ENCODE measurements around the gene BTRC. TPM values are rescaled to one million over a fixed set of nuclear protein-coding genes. Genes with fewer than 3 reads are reported as not detected.

BTRC gene
- total and polyA plus RNA-seq, 4 donors, result 3.1 to 16.4 (median 9.3) TPM

DNA sequence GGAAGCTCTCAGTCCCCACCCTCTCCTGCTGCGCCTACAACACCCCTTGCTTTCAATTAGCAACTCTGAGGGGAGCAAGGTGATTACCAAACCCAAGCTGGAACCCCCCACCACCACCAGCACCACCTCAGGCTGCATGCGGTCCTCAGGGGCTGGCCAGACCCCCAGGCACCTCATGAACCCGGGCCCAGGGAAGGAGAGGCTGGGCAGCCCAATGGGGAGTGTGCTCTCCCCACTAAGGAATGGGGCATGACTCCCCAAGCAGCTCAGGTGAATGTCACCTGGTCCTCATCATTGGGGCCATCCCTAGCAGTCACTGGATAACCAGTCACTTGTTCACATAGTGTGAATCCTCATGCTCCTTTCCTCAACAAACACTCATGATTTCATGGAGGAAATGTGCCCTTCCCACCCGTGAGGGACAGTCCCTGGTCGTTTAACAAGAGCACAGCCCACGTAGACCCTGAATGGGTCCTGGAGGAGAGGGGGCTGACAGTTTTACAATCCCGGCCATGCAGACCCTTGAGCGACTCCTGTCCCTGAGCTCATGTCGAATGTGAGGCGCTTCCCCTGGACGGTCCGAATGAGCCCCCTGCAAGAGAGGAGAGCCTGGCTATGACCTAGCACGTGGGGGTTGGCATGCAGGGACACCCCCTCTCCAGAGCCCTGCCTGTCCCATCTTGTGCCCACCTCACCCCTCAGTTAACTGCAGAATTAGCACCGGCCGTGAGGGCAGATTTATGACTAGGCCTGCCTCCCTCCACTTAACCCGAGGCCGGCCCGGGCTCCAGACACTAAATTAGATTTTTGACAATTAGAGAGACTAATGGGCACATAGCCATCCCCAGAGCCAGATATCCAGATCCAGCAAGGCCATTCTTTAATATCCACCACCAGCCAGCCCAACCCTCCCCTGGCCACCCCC is 205.0 kb downstream of the BTRC start:
- DNase-seq, result no peak
- Histone ChIP-seq H3K27me3 (ENCODE audit: control insufficient read depth in 3 of 3, insufficient read depth in 3 of 3, low read length in 2 of 3) (peaks cover 0 to 4% (median 0%) of the 10 kb centered on the region in 3 donors), H3K27ac (ENCODE audit: low read depth in 1 of 2, low read length in 1 of 2) (no peak overlapping the region), H3K9ac (ENCODE audit: insufficient read depth in 1 of 2, low read length in 2 of 2) (no peak overlapping the region), H3K9me3 (ENCODE audit: control insufficient read depth in 4 of 4, insufficient read depth in 3 of 4, low read length in 3 of 4) (no peaks in the 10 kb centered on the region), H3K4me3 (no peak overlapping the region), H3K4me1 (ENCODE audit: control insufficient read depth in 5 of 5, insufficient read depth in 5 of 5, low read length in 5 of 5) (no peaks in the 10 kb centered on the region), H3K36me3 (ENCODE audit: control insufficient read depth in 4 of 4, insufficient read depth in 4 of 4, low read length in 4 of 4) (peaks cover 0 to 13% (median 3%) of the 10 kb centered on the region in 4 donors)
- ATAC-seq (ENCODE audit: insufficient read depth, low FRiP score), result no peak
- TF ChIP-seq, protein P1, sequence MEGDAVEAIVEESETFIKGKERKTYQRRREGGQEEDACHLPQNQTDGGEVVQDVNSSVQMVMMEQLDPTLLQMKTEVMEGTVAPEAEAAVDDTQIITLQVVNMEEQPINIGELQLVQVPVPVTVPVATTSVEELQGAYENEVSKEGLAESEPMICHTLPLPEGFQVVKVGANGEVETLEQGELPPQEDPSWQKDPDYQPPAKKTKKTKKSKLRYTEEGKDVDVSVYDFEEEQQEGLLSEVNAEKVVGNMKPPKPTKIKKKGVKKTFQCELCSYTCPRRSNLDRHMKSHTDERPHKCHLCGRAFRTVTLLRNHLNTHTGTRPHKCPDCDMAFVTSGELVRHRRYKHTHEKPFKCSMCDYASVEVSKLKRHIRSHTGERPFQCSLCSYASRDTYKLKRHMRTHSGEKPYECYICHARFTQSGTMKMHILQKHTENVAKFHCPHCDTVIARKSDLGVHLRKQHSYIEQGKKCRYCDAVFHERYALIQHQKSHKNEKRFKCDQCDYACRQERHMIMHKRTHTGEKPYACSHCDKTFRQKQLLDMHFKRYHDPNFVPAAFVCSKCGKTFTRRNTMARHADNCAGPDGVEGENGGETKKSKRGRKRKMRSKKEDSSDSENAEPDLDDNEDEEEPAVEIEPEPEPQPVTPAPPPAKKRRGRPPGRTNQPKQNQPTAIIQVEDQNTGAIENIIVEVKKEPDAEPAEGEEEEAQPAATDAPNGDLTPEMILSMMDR (IDR thresholded peaks at IDR 0.05; ENCODE audit: control extremely low read depth, extremely low read depth), result no peak
- WGBS, 2 donors, result 73 to 83% methylated on average over 18 of the region's 18 CpGs

DNA sequence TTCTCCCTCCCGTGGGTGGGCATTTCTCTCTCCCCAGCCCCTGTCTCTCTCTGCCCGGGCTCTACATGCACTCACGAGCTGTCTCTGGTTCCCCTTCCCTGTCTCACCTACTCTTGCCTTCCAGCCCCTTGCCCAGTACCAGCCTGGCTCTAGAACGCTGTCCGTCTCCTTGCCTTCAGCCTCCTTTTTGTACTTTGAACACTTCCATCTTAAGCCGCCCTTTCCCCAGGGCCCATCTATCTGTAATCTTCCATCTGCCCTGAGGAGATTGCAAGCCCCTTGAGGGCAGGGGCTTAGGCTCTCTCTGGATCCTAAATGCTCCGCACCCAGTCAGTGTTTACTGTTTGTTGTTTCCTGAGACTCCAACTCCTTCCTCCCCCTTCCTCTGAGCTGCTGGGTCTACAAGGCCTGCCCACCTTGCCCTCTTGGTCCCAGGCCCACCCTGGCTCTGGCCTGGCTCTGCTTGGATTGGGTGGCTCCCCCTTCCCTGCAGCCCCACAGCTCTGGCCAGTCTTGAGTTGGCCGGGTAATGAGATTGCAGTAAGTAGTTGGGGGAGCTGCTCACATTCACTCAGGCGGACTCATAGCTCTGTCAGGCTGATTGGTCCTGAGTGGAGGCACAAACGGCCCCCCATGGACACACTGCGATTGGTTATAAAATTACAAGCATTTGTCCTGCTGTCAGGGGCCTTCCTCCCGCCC is 205.8 kb downstream of the BTRC start:
- peaks cover 0 to 7% (median 0%) of the 10 kb centered on the region in 3 donors for H3K27me3 ChIP-seq (ENCODE audit: control insufficient read depth in 3 of 3, insufficient read depth in 3 of 3, low read length in 2 of 3)
- H3K4me3 ChIP-seq, result no peak overlapping the region
- no peak for ATAC-seq (ENCODE audit: insufficient read depth, low FRiP score)
- H3K9ac ChIP-seq (ENCODE audit: insufficient read depth in 1 of 2, low read length in 2 of 2), result no peak overlapping the region
- TF ChIP-seq, protein P1 (IDR thresholded peaks at IDR 0.05; ENCODE audit: control extremely low read depth, extremely low read depth), result no peak
- H3K27ac ChIP-seq (ENCODE audit: low read depth in 1 of 2, low read length in 1 of 2), result no peak overlapping the region
- H3K4me1 ChIP-seq (ENCODE audit: control insufficient read depth in 5 of 5, insufficient read depth in 5 of 5, low read length in 5 of 5), result no peaks in the 10 kb centered on the region
- WGBS, 2 donors, result 81 to 88% methylated on average over 12 of the region's 12 CpGs
- no peaks in the 10 kb centered on the region for H3K9me3 ChIP-seq (ENCODE audit: control insufficient read depth in 4 of 4, insufficient read depth in 3 of 4, low read length in 3 of 4)
- DNase-seq, result no peak
- H3K36me3 ChIP-seq (ENCODE audit: control insufficient read depth in 4 of 4, insufficient read depth in 4 of 4, low read length in 4 of 4), result peaks cover 0 to 8% (median 0%) of the 10 kb centered on the region in 4 donors

DNA sequence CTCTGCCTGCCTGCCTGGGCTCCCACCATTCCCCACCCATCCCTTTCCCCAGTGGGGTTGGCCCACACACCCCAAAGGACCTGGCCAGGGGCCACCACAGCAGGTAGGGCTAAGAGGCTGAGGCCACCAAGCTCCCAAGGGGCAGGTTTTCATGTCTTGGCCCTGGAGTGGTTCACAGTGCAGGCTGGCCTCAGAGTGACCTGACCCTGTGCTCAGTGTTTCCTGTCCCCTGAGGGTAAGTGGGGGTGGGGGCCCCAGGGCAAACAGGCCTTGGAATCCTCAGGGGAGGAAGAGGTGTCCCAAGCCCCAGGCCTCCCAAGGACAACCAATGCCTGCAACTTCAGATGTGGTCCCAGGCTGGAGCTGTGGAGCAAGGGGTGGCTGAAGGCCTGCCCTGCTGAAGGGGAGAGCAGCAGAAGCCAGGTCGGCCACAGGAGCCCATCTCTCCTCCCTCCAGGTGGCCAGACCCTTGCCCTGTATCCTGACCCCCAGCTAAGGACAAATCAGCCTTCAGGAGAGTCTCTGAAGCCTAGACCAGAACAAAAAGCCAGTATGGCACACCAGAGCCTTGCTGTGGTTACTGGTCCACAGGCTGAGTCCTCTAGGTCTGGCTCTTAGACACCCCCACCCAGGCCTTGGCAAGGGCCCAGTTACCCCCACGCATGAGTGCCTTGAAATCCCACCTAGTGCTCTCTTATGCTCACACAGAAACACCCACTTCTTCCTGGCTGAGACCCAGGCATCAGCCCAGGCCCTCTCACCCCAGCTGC is 206.5 kb downstream of the BTRC start:
- Histone ChIP-seq H3K36me3 (ENCODE audit: control insufficient read depth in 4 of 4, insufficient read depth in 4 of 4, low read length in 4 of 4) (peaks cover 0 to 4% (median 0%) of the 10 kb centered on the region in 4 donors), H3K4me3 (no peak overlapping the region), H3K9ac (ENCODE audit: insufficient read depth in 1 of 2, low read length in 2 of 2) (no peak overlapping the region), H3K4me1 (ENCODE audit: control insufficient read depth in 5 of 5, insufficient read depth in 5 of 5, low read length in 5 of 5) (no peaks in the 10 kb centered on the region), H3K27ac (ENCODE audit: low read depth in 1 of 2, low read length in 1 of 2) (no peak overlapping the region), H3K9me3 (ENCODE audit: control insufficient read depth in 4 of 4, insufficient read depth in 3 of 4, low read length in 3 of 4) (no peaks in the 10 kb centered on the region), H3K27me3 (ENCODE audit: control insufficient read depth in 3 of 3, insufficient read depth in 3 of 3, low read length in 2 of 3) (peaks cover 0 to 10% (median 0%) of the 10 kb centered on the region in 3 donors)
- ATAC-seq (ENCODE audit: insufficient read depth, low FRiP score) (no peak), DNase-seq (no peak)
- TF ChIP-seq, protein P1 (IDR thresholded peaks at IDR 0.05; ENCODE audit: control extremely low read depth, extremely low read depth), result no peak
- WGBS, 2 donors, result 46 to 56% methylated on average over 2 of the region's 2 CpGs

Measured in lung (tissue), 12 donors.